Right forelimb (tissue), 1 donor: Measurements from ENCODE around the gene YTHDC1.

ENCODE experiments used
- DNase-seq: peaks from one replicate; pipeline ENCODE4 v3.0.0-alpha.2; 2018

The YTHDC1 gene

DNA sequence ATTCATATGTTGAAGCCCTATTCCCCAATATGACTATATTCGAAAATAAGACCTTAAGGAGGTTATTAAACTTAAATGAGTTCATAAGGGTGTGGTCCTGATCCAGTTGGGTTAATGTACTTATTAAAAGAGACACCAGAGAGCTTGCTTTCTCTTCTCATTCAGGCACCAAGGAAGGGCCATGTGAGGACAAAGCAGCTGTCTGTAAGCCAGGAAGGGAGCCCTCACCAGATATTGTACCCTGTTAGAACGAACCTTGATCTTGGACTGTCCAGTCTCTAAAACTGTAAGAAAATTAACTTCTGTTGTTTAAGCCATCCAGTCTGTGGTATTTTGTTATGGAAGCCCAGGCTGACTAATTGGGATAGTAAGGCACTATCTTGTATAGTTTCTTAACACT lies 9.1 kb upstream of the YTHDC1 start:
- DNase-seq: no peak

DNA sequence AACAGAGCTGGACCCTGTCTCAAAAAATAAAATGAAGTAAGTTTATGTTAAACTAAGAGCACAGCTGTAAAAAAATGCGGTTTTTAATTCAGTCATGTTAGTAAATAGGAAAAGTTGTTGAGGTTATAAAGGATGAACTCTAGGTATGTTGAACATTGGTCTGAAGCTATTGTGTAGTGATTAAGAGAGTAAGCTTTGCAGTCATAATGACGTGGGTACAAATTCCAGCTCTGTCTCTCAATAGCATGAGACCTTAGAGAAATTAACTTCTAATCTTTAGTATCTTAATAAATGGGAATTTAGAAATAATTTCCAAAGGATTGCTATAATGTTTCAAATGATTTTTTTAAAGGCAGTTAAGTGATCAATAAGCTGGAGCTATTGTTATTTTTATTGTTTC lies 2.9 kb upstream of the YTHDC1 start:
- no peak for DNase-seq

DNA sequence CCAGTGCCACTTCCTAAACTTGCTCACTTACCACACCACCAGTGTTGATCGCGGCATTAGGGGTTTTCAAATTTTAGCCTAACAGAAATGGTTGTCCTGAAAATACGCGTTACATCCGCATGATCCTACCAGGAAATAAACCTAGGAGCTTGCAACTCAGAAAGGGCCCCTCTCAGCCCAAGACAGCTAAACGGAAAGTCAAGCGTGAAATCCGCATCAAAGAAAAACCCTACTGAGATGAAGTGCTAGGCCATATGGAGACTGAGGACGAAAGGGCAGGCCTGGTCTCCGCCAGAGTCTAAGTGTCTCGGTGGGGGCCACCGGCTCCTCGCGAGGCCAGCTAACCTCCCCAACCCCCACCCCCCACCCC lies 626 bp downstream of the YTHDC1 start:
- no peak for DNase-seq

DNA sequence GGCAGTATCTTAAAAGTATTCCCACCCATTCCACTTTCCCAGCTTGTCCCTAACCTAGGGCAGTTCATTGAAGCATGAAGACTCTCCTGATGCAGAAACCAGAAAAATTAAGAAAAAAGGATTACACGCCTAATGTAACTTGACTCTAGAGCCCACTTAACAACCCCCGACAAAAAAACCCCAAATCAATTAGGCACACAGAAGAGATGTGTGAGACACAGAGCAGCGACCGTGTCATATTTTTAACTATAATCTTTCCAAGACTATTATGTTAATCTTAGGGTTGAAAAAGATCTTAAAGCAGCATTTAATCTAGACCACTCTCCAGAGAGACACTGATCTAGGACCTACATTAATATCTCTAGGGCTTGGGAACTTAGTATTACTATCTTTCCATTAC lies 1.3 kb downstream of the YTHDC1 start:
- DNase-seq: no peak

DNA sequence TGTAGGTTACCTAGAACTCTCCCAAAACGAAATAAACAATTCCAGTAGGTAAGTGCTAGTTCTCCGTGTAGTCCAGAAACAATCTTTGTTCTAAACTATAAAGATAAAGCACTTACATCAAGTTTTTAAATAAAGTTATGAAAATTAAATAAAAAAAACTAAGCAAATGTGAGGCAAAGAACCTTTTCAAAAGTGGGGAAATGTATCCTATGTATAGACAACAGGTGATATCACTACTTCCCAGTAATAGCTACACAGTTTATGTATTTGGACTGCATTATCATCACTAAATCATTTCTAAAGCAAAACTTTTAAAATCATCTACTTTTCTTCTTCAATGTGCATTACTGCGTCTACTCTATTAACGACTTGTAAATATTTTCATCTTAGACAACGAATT lies 2.0 kb downstream of the YTHDC1 start:
- no peak for DNase-seq

DNA sequence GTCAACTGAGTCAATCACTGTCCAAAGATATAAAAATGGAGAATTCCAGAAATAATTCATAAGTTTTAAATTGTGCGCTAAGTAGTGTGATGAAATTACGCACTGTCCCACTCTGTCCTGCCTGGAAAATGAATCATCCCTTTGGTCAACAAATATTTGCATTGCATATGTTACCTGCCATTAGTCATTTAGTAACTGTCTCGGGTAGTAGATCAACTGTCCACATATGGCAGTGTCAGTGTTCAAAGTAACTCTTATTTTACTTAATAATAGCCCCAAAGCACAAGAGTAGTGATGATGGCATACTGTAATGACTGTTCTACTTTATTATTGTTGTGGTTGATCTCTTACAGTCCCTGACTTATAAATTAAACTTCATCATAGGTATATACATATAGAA lies 3.4 kb downstream of the YTHDC1 start:
- no peak for DNase-seq

DNA sequence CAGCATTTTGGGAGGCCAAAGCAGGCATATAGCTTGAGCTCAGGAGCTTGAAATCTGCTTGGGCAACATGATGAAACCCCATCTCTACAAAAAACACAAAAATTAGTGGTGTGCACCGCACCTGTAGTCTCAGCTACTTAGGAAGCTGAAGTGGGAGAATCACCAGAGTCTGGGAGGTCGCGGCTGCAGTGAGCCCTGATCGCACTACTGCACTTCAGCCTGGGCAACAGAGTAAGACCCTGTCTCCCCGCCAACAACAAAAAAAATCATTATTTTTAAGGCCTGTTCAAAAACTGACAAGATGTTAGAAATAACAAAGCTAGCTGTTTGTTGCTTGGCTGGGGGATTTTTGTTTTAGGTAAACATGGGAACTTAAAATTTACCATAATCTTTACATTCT lies 5.1 kb downstream of the YTHDC1 start:
- no peak for DNase-seq

DNA sequence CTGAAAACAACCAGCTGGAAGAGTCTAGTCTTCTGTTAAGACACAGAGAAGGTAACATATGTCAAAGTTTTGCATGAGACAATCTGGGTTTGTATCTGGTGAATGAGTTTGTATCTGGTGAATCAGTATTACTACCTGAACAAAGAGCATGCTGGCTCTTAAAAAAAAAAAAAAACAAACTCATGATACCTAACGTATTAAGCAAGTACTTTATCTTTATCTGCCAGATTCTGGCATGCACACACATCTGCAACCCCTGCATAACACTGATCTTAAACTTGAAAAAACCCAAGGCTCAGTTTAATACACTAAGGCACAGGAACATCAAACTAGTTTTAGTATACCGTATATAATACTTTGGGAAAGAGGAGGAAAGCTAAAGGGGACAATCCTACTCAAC lies 5.8 kb downstream of the YTHDC1 start:
- no peak for DNase-seq

DNA sequence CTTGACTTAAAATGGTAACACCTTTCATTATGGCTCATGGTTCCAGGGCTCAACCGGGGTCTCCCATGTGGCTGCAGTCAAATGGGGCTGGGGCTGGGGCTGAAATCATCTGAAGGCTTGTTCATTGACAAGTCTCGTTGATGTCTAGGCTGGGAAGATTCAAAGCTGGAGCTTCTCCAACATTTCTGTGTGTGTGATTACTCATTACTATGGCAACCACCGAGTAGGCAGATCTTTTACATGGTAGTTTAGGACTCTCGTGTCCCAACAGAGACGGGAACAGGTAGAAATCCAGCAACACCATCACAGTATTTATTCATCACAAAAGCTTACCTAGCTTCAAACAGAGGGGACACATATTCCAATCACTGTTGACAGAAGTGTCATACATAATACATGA lies 7.8 kb downstream of the YTHDC1 start:
- no peak for DNase-seq

DNA sequence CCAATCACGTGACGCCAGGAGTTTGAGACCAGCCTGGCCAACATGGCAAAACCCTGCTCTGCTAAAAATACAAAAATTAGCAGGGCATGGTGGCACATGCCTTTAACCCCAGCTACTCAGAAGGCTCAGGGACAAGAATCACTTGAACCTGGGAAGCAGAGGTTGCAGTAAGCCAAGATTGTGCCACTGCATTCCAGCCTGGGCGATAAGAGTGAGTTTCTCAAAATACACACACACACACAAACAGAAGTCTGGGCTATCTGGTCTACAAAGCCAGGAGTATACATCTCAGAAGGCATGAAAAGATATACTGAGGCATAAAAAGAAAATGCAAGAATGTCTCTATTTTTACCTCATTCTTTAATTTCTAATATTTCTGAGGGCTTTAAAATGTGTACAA lies 11.3 kb downstream of the YTHDC1 start:
- no peak for DNase-seq

DNA sequence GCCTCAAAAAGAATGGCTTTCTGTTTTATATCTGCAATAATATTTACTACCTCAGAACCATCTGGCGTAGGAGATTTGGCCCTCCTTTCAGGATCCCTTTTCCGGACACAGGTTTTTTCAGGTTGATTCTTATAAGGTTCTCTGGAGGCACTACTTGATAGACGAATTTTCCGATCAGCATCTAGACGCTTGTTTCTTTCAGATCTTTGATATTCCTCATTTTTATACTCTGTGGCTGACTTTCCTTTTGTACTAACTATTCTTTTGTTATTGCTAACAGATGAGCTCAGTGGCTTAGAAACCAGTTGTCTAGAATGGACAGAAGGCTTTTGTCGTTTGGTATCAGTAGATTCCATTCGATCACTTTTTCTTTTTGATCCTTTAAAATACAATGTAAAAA lies 12.4 kb downstream of the YTHDC1 start:
- DNase-seq: no peak

DNA sequence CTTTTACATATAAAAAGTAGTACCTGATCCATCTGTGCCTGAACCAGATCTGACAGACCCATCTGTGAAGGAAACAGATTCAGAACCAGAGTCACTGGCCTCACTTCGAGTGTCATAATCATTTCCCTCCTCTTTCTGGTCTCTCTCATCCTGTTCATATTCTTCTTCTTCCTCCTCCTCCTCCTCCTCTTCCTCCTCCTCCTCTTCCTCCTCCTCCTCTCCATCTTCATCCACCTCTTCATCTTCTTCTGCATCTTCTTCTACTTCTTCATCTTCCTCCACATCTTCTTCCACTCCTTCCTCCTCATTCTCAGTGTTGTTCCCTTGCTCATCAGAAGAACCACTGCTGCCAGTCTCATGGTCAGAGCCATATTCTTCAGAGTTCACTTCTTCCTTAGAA lies 12.9 kb downstream of the YTHDC1 start:
- no peak for DNase-seq

DNA sequence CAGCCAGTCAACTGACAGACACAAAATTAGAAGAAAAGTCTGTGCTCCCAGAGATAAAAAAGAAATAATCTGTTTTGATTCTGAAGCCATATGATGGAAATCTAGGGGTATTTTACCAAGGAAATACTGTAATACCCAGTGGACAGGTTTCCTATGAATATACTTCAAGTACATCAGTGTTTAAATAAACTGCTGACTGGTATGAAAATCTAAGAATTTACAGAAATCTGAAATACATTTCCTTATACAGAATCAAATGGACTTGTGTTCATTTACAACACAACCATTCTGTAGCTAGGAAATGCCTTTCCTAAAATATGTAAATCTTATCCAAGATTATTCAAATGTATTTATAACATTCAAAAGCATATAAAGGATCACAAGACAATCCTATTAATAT lies 13.4 kb downstream of the YTHDC1 start:
- no peak for DNase-seq

DNA sequence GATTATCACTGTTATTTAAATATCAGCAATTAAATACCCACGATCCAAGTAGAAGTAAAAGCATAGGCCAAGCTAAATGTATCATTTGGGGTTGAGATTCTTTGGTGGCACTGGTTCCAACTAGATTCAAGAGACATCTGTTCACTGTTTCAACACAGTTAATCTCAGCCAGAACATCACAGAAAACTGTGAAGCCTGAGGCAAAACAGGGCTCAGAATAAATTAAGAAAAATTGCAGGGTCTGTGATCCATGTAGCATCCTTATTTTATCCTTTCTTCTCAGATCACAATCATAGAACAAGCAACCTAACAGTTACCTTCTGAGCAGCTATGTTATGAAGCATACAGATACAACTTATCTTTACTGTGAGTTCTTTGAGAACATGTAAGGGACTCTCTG lies 23.7 kb downstream of the YTHDC1 start:
- no peak for DNase-seq

DNA sequence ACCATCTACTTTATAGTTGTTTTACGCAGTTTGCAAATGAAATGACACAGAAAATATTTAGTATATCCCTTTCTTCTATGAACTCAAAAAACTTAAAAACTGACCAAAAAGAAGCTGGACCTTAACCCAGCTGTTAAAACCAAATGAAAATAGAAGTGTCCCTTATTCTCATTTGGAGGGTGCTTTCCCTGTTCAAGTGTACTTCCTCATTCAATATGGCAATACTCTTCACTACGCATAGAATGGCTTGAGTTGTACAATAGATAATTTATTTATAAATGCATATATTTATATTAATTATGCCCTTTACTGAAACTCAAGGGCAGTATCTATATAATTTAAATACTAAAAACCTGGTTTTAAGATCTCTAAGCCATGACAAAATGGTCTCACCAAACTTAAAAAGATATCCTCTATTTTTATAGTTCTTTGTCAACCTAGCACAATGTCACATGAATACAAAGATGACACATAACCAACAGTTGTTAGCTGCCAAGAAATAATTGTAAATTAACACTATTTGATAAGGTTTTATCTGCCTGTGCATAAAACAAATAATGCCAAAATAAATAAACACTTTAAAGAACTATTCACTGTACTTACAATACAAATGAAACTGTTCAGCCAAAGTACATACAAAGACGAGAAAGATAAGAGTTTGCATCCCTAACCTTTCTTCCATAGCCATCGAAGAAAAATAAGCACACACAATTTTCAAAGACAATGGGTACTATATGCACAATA lies 25.2 kb downstream of the YTHDC1 start:
- no peak for DNase-seq

DNA sequence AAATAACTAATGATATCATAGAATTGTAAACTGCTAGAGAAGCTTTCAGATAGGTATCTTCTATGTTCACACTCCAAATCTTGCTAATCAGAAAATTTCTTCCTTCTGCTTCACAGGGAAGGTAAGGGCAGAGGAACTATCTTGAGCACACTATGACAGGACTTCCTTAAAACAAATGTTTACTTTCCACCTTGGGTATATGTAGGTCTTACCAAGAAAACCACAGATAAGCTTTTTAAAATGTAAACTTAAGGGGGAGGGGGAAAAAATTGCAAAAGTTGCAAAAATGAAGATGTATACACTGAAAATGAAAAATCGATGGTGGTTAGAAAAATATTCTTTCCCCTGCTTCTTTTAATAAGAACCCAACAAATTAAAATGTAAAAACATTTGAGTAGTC lies 30.9 kb downstream of the YTHDC1 start:
- no peak for DNase-seq

DNA sequence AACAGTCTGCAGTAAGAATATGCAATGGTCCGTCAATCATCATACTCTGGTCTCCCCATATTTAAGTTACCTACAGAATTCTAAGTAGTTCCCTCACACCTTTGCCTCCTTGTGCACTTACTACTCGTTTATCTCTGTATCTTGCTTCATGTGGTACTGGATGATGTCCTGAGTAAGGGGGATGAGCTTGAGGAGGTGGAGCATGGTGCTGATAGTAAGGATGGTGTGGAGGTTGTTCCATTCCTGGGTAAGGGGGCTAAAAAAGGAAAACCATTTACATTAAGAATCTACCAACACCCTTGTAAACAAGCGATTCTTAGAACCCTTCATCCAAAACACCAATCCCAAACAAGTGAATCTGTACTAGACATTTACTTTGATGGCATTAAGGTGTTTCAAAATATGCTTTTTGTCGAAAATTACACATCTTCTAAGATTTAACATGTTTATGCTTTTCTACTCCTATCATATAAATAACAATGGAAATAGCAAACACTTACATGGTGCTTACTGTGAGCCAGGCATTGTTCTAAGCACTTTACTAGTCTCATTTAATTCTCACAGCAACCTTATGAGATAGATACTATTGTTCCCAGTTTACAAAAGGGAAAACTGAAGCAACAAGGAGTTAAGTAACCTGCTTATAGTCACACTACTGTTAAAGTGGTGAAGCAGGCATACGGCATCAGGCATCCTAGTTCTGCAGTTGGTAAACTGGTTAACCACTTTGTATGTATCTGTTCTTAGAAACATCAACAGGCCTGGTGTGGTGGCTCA lies 33.5 kb downstream of the YTHDC1 start:
- no peak for DNase-seq

DNA sequence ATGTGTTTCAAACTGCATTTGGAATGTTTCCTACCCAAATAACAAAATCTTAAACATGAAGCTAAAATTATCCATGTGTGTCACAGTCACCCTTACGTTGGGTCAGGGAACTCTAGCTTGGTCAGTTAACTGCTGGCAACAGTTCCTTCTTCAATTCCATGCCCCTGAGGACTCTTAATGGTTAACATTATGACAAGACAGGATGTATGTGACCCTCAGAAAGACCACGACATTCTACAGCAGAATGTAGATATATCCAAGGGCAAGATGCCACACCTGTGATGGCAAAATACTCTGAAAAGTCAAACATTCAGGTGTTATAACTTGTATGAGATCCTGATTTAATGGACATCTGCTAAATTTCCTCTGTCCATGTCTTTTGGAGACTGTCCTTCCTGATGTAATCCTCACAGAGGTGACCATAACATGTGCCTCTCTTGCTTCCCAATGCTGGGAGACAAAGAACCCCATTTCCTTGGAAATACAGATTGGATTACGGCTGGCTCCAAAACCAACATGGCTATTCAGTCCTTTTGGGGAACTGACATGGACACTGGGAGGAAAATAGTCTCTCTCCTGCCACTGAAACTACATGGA lies 39.1 kb downstream of the YTHDC1 start:
- DNase-seq: no peak

DNA sequence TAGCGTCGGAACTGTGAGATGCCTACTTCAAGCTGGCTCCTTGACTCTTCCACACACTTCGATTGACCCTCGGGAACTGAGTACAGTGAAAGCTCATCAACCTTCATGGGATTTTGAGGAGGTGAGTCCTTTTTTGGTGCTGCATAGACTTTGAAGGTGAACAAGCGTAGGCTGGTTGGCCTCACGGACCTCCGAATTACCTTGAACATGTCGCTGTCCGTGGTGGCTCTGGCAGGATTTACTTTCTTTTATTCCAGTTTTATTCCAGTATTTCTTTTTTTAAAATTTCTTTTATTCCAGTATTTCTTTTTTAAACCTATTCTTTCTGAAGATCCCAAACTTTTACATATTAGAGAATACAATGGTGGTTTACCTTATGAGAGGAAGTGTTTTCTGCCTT lies 45.2 kb downstream of the YTHDC1 start:
- no peak for DNase-seq

DNA sequence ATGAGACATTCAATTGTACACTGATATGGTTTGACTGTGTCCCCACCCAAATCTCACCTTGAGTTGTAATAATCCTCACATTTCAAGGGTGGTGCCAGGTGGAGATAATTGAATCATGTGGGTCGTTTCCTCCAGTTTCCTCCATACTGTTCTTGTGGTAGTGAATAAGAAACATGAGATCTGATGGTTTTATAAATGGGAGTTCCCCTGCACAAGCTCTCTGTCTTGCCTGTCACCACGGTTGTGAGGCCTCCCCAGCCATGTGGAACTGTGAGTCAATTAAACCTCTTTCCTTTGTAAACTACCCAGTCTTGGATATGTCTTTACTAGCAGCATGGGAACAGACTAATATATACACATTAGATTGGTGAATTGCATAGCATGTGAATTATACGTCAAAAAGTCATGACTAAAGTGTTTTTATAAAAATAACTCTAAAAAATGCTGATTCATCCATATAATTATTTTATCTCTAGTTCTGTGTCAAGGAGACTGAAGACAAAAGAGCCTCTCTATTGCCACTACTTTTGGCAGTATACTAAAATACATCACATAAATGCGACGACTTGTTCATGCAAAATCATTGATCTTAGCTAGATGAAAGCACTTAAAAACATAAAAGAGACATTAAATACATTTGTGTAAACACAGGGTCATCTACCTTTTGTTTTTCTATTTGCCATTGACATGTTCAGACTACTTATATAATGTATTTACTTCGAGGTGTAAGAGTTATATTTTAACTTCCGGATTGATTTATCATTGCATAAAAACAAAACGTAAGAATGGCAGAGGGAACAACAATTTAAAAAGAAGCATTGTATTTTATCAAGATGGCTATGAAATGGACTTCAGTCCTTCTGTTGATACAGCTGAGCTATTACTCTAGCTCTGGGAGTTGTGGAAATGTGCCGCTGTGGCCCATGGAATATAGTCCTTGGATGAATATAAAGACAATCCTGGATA lies 50.1 kb downstream of the YTHDC1 start:
- no peak for DNase-seq

DNA sequence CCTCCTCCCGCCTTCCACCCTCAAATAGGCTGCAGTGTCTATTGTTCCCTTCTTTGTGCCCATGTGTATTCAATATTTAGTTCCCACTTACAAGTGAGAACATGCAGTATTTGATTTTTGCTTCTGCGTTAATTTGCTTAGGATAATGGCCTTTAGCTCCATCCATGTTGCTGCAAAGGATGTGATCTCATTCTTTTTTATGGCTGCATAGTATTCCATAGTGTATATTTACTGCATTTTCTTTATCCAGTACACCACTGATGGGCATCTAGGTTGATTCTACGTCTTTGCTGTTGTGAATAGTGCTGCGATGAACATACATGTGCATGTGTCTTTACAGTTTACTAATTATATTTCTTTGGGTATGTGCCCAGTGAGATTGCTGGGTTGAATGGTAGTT lies 52.8 kb downstream of the YTHDC1 start:
- no peak for DNase-seq

DNA sequence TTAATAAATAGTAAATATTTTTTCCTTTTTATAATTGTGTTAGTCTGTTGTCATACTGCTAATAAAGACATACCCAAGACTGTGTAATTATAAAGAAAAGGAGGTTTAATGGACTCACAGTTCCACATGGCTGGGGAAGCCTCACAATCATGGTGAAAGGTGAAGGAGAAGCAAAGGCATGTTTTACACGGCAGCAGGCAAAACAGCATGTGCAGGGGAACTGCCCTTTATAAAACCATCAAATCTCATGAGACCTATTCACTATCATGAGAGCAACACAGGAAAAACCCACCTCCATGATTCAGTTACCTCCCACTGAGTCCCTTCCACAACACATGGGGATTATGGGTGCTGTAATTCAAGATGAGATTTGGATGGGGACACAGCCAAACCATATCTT lies 58.6 kb downstream of the YTHDC1 start:
- DNase-seq: no peak

DNA sequence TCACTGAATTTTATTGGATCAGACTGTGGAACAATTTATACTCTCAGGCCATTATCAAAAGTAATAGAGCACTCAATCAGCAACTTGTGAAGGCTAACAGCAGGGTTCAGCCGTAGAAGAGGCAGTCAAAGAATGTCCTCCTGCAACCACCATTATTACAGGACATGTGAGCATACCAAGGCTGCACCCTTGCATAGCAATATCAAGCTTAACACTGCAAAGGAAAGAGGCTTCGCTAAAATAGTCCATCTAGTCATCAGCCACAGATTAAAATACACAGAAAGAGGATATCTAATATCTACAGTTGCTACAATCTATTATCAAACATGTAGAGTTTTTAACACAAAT lies 61.5 kb downstream of the YTHDC1 start:
- DNase-seq: no peak
